Calu3 (cell line): Measurements from ENCODE around the gene NPTX1. TPM values are rescaled to one million over a fixed set of nuclear protein-coding genes. Genes with fewer than 3 reads are reported as not detected.

Experiments used
- Bru-seq: library from RNA; stranded (reverse); fragments of 400-500 nt; gene quantifications from one replicate; lab custom pipeline; 2021; lab: Mats Ljungman, UMichigan
- BruChase-seq, 2 experiments: library from RNA; stranded (reverse); fragments of 400-500 nt; gene quantifications; one replicate each; lab custom pipeline; 2021; lab: Mats Ljungman, UMichigan
- BruUV-seq: library from RNA; stranded (reverse); fragments of 400-500 nt; replicated peaks from 2 replicates; lab custom pipeline; 2021; lab: Mats Ljungman, UMichigan
- CTCF ChIA-PET: fragments of 300-600 bp; sonication (Branson Sonifier 250); formaldehyde crosslinking; loops from one replicate; lab custom pipeline; 2022; ENCODE audit warnings: antibody characterized with exemption; lab: Charles Lee
- DNase-seq: peaks from one replicate; pipeline ENCODE4 v3.0.0; 2022
- H3K27ac Mint-ChIP-seq: one replicate; pipeline ENCODE4 v1.8.0; 2022; ENCODE audit warnings: mixed read lengths; ENCODE audit not compliant: unreplicated experiment
- H3K27me3 Mint-ChIP-seq: one replicate; pipeline ENCODE4 v1.8.0; 2022; ENCODE audit warnings: mixed read lengths; ENCODE audit not compliant: unreplicated experiment
- H3K36me3 Mint-ChIP-seq: one replicate; pipeline ENCODE4 v1.8.0; 2022; ENCODE audit warnings: mild to moderate bottlenecking, moderate library complexity, mixed read lengths; ENCODE audit not compliant: insufficient read depth, unreplicated experiment
- H3K4me1 Mint-ChIP-seq: one replicate; pipeline ENCODE4 v1.8.0; 2022; ENCODE audit warnings: mild to moderate bottlenecking, low read depth, mixed read lengths; ENCODE audit not compliant: unreplicated experiment
- H3K4me3 Mint-ChIP-seq: one replicate; pipeline ENCODE4 v1.8.0; 2022; ENCODE audit warnings: mild to moderate bottlenecking, low read depth, moderate library complexity, mixed read lengths; ENCODE audit not compliant: unreplicated experiment
- H3K9me3 Mint-ChIP-seq: one replicate; pipeline ENCODE4 v1.8.0; 2022; ENCODE audit warnings: low read depth, mixed read lengths; ENCODE audit not compliant: unreplicated experiment
- CTCF ChIP-seq: fragments of 200-600 bp; IDR thresholded peaks from one replicate; pipeline ENCODE4 v1.8.0; 2022; ENCODE audit warnings: antibody characterized with exemption; ENCODE audit not compliant: unreplicated experiment
- intact Hi-C: fragments of 100-400 bp; cut with micrococcal nuclease; formaldehyde crosslinking; loops from one replicate; pipeline ENCODE4 v1.10.0; 2022; ENCODE audit not compliant: unreplicated experiment
- long read RNA-seq: library from polyadenylated mRNA; stranded (forward); transcript quantifications from one replicate; pipeline ENCODE4 v2.0.0, GENCODE V29; 2022
- total RNA-seq: library from RNA; stranded (reverse); gene quantifications from 2 replicates; pipeline ENCODE4 v1.2.3, GENCODE V29; 2022

Gene NPTX1
- total RNA-seq (0.20 and 0.21 TPM in 2 replicates), Bru-seq, nascent RNA (percentile 11 among the genes with signal in this experiment), BruChase-seq, experiment 1, labeled RNA remaining after a 6-hour chase (percentile 11 among the genes with signal in this experiment), BruChase-seq, experiment 2, labeled RNA remaining after a 2-hour chase (not detected)
- long read RNA-seq, full-length matches to known transcripts: 1 of 2 reads
- long read RNA-seq, partial matches to known transcripts: 0 of 2 reads
- long read RNA-seq, other reads (novel, unspliced or antisense): 1 of 2 reads

GRCh38 chr17:80475910-80476876 lies at the start of gene NPTX1:
TSS of gene NPTX1 (minus strand) at chr17:80476607. CDS start at chr17:80476446, 161 bp downstream.
- CTCF ChIA-PET: interaction anchor here (1.0 kb wide), 1 partner anchor 12 kb away, joined by 3 read pairs; no protein-coding TSS in a partner anchor
- BruUV-seq: no TSS peak

GRCh38 chr17:80523956-80524712 lies 47.7 kb upstream of the NPTX1 start:
- DNase-seq: no peak
- CTCF ChIA-PET: no interaction called here
- no peak for TF ChIP-seq CTCF
- no TSS peak for BruUV-seq
- H3K27ac Mint-ChIP-seq: no peak overlapping the region
- no peaks in the 10 kb centered on the region for H3K9me3 Mint-ChIP-seq
- no peak overlapping the region for H3K4me3 Mint-ChIP-seq
- H3K27me3 Mint-ChIP-seq: peaks cover 83% of the 10 kb centered on the region
- no peaks in the 10 kb centered on the region for H3K36me3 Mint-ChIP-seq
- H3K4me1 Mint-ChIP-seq: no peaks in the 10 kb centered on the region
- intact Hi-C loops: no loop called here

More at GRCh38 chr17:80475910-80476876, at the start of gene NPTX1:
- Mint-ChIP-seq H3K4me1 (peaks cover 14% of the 10 kb centered on the region), H3K27ac (no peak within 1 kb of the TSS), H3K9me3 (no peaks in the 10 kb centered on the region), H3K27me3 (peaks cover 74% of the 10 kb centered on the region), H3K36me3 (peaks cover 6% of the 10 kb centered on the region), H3K4me3 (peak within 1 kb of the TSS; percentile 55)
- no peak for DNase-seq
- no peak for TF ChIP-seq CTCF
- intact Hi-C loops: no loop called here

DNA sequence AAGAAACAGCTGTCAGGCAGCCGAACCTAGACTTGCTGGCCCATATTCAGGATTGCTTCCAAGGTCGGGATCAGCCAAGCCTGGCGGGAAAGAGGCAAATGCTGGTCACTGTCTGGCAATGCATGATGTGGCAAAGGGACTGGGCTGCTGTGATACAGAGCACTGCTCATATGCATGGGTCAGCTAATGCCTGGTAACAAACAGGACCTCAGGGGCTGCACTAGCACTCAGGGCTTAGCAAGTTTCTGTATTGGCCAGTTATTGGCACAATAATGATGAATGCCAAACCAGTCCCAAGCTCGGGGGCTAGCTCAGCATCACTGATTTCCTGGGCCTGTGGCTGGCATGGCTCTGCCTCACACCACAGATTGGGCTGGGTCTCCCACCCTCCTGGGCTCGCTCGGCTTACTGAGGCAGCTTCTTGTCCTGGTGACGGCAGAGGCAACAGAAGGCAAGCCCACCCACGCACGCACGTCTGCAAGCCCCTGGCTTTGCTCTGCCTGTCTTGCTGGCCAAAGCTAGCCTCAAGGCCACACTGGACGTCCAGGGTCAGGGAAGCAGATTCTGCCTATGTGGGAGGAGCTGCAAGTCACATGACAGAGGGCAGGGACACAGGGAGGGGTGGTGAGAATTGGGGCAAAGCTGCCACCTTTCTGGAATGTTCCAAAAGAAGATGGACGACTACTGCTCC lies 46.8 kb upstream of the NPTX1 start:
- intact Hi-C loops: no loop called here
- H3K9me3 Mint-ChIP-seq: no peaks in the 10 kb centered on the region
- no peak overlapping the region for H3K27ac Mint-ChIP-seq
- H3K4me3 Mint-ChIP-seq: no peak overlapping the region
- CTCF ChIA-PET: no interaction called here
- peaks cover 83% of the 10 kb centered on the region for H3K27me3 Mint-ChIP-seq
- no TSS peak for BruUV-seq
- no peaks in the 10 kb centered on the region for H3K4me1 Mint-ChIP-seq
- DNase-seq: no peak
- no peaks in the 10 kb centered on the region for H3K36me3 Mint-ChIP-seq
- no peak for TF ChIP-seq CTCF
